Stimulated activated CD8-positive, alpha-beta memory T cell treated with anti-CD3 and anti-CD28 coated beads, Interleukin-12 subunit alpha, Interleukin-12 subunit beta, amount 100 ng/mL, for 24 hours (primary cell): ENCODE data around the gene LPIN1.

Source experiments
- DNase-seq: peaks from one replicate; pipeline ENCODE4 v3.0.0-alpha.2; 2020; ENCODE audit errors: extremely low read depth

The LPIN1 gene

GRCh38 chr2:11746376-11746806 is at the start of gene LPIN1:
TSS of gene LPIN1 (plus strand) at chr2:11746632. CDS start at chr2:11765542, 18,910 bp downstream.
- peak; percentile 77 for DNase-seq

GRCh38 chr2:11696736-11697102 is 49.7 kb upstream of the LPIN1 start:
- no peak for DNase-seq

GRCh38 chr2:11697103-11697871 is 49.1 kb upstream of the LPIN1 start:
- DNase-seq, result no peak

- DNase-seq, result no peak
Measured at GRCh38 chr2:11698009-11698922, 48.2 kb upstream of the LPIN1 start.

- DNase-seq, result no peak
Measured at GRCh38 chr2:11699686-11700670, 46.5 kb upstream of the LPIN1 start.

- no peak for DNase-seq
Measured at GRCh38 chr2:11701206-11701605, 45.2 kb upstream of the LPIN1 start.

GRCh38 chr2:11701751-11702301 is 44.6 kb upstream of the LPIN1 start:
- DNase-seq, result no peak

GRCh38 chr2:11702946-11703345 is 43.5 kb upstream of the LPIN1 start:
- no peak for DNase-seq

GRCh38 chr2:11703700-11704099 is 42.7 kb upstream of the LPIN1 start:
- no peak for DNase-seq

GRCh38 chr2:11705063-11705462 is 41.4 kb upstream of the LPIN1 start:
- DNase-seq, result no peak

- DNase-seq, result no peak
Measured at GRCh38 chr2:11705711-11706110, 40.7 kb upstream of the LPIN1 start.

- DNase-seq, result no peak
Measured at GRCh38 chr2:11708106-11708505, 38.3 kb upstream of the LPIN1 start.

GRCh38 chr2:11709293-11709692 is 37.1 kb upstream of the LPIN1 start:
- no peak for DNase-seq

- DNase-seq, result no peak
Measured at GRCh38 chr2:11710210-11710609, 36.2 kb upstream of the LPIN1 start.

- DNase-seq, result no peak
Measured at GRCh38 chr2:11710632-11711353, 35.6 kb upstream of the LPIN1 start.

GRCh38 chr2:11711354-11711716 is 35.1 kb upstream of the LPIN1 start:
- no peak for DNase-seq

- no peak for DNase-seq
Measured at GRCh38 chr2:11711751-11712150, 34.7 kb upstream of the LPIN1 start.

GRCh38 chr2:11712866-11713265 is 33.6 kb upstream of the LPIN1 start:
- DNase-seq, result no peak

GRCh38 chr2:11713815-11714214 is 32.6 kb upstream of the LPIN1 start:
- DNase-seq, result no peak

- DNase-seq, result no peak
Measured at GRCh38 chr2:11715987-11716652, 30.3 kb upstream of the LPIN1 start.
